HEK293 (cell line): Measurements from ENCODE around the gene ARHGAP42.

Experiments
- CTCF ChIP-seq: fragments of 450-650 bp; formaldehyde crosslinking; IDR thresholded peaks from 2 replicates; pipeline ENCODE4 v1.5.1; 2016; ENCODE audit warnings: missing biosample characterization, missing genetic modification characterization
- PRDM1 ChIP-seq: fragments of 450-650 bp; formaldehyde crosslinking; IDR thresholded peaks from 2 replicates; pipeline ENCODE4; 2016; ENCODE audit warnings: missing biosample characterization, missing genetic modification characterization
- ZNF274 ChIP-seq, 2 experiments: fragments of 200-500 bp in 1 of 2; fragments of 450-650 bp in 1 of 2; sonication (Bioruptor generic) in 1 of 2; formaldehyde crosslinking in 1 of 2; IDR thresholded peaks; 2 replicates each; pipeline versions ENCODE4 v1.5.1 to v1.6.1; 2014 to 2016; ENCODE audit warnings: borderline replicate concordance in 1 of 2, inconsistent platforms in 1 of 2, low read length in 1 of 2, missing biosample characterization in 1 of 2, missing genetic modification characterization in 1 of 2
- ZNF302 ChIP-seq: fragments of 450-650 bp; formaldehyde crosslinking; IDR thresholded peaks from 2 replicates; pipeline ENCODE4 v1.5.1; 2016; ENCODE audit warnings: missing biosample characterization, missing genetic modification characterization, low read depth
- ZNF561 ChIP-seq: fragments of 450-650 bp; IDR thresholded peaks from 2 replicates; pipeline ENCODE4 v1.5.1; 2018; ENCODE audit warnings: missing biosample characterization, missing genetic modification characterization, borderline replicate concordance
- ZNF629 ChIP-seq: fragments of 450-650 bp; formaldehyde crosslinking; IDR thresholded peaks from 2 replicates; pipeline ENCODE4 v1.5.1; 2017; ENCODE audit warnings: missing biosample characterization, missing genetic modification characterization
- ZSCAN16 ChIP-seq: fragments of 450-650 bp; formaldehyde crosslinking; IDR thresholded peaks from 2 replicates; pipeline ENCODE4 v1.5.1; 2016; ENCODE audit warnings: missing biosample characterization, missing genetic modification characterization

DNA sequence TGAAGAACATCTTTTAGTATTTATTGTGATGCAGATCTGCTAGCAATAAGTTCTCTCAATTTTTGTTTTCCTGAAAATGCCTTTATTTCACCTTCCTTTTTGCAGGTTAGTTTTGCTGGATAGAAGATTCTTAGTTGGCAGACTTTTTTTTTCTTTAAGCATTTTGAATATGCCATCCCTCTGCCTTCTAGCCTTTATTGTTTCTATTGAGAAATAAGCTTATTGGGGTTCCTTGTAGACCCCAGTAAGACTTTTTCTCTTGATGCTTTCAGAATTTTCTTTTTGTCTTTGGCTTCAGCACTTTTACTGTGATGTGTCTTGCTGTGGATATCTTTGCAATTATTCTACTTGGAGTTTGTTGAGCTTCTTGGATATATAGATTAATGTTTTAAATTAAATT, 281.9 kb downstream of the ARHGAP42 start:
- TF ChIP-seq CTCF (tag by site-specific recombination) (no peak), ZNF561 (no peak), ZNF274 (IDR thresholded peaks at IDR 0.05; ENCODE audit: low read length) (no peak), ZNF274 (tag by site-specific recombination; IDR thresholded peaks at IDR 0.05; ENCODE audit: borderline replicate concordance) (no peak), ZSCAN16 (tag by site-specific recombination) (no peak), PRDM1 (no peak), ZNF629 (tag by site-specific recombination) (no peak), ZNF302 (tag by site-specific recombination) (no peak)
